ENCODE measurements around the gene CHCHD1. TPM values are rescaled to one million over a fixed set of nuclear protein-coding genes. Genes with fewer than 3 reads are reported as not detected.

CHCHD1 gene
- polyA plus RNA-seq, 3 donors = 15.0 to 85.0 (median 72.3) TPM

DNA sequence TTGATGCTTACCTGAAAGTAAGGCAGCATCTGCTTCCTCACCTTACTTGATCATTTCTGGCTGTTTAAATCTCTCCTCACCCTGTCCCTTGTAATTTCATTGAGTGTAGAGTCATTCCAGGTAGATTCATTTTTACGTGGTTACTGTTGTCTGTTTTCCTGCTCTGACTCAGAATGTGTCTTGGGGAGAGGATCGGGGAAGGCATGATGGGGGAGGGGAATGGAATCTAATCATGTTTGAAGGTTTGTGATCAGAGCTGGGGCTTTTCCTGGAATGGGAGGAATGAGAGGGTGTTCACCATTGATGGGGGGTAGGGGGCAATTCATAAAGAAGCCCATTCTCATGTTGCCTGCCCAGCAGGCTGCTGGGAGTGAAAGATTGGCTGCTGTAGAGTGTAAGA lies 18.9 kb upstream of the CHCHD1 start:
- Histone ChIP-seq H3K4me3 (replicated peaks in 1 of 3; ENCODE audit: low read depth in 2 of 3, low read length in 3 of 3) (no peak overlapping the region), H3K27me3 (ENCODE audit: control insufficient read depth in 2 of 2, insufficient read depth in 2 of 2, low read length in 2 of 2) (no peaks in the 10 kb centered on the region), H3K4me2 (replicated peaks; ENCODE audit: extremely low read depth, low read length, poor library complexity, severe bottlenecking) (no peak overlapping the region), H4K20me1 (ENCODE audit: insufficient read depth, low read length) (peaks cover 49% of the 10 kb centered on the region), H3K27ac (ENCODE audit: low read depth in 1 of 2, low read length in 2 of 2) (no peak overlapping the region), H3K9me3 (replicated peaks in 1 of 2; ENCODE audit: control insufficient read depth in 1 of 2, insufficient read depth in 1 of 2, low read length in 2 of 2) (no peaks in the 10 kb centered on the region), H3K79me2 (ENCODE audit: insufficient read depth, low read length) (peaks cover 26% of the 10 kb centered on the region), H3K9ac (ENCODE audit: insufficient read depth, low read length, poor library complexity, severe bottlenecking) (no peak overlapping the region), H3K36me3 (replicated peaks in 1 of 2; ENCODE audit: control insufficient read depth in 1 of 2, insufficient read depth in 2 of 2, low read length in 2 of 2) (peaks cover 90 to 98% of the 10 kb centered on the region in 2 donors), H2AFZ (ENCODE audit: insufficient read depth, low read depth, low read length, poor library complexity, severe bottlenecking) (no peak overlapping the region), H3K4me1 (ENCODE audit: control insufficient read depth in 1 of 2, insufficient read depth in 2 of 2, low read length in 2 of 2) (peaks cover 3 to 4% of the 10 kb centered on the region in 2 donors)
- intact Hi-C loops (cut with micrococcal nuclease) = no loop called here
- Mint-ChIP-seq H3K27me3 (ENCODE audit: low read depth in 3 of 3) (no peaks in the 10 kb centered on the region), H3K4me3 (no peak overlapping the region), H3K4me1 (peaks cover 5% of the 10 kb centered on the region), H3K36me3 (peaks cover 87 to 98% of the 10 kb centered on the region in 2 donors), H3K9me3 (no peaks in the 10 kb centered on the region), H3K27ac (peak overlapping the region in 2 of 7 donors; percentile 1 to 15)
- TF ChIP-seq, protein P1, sequence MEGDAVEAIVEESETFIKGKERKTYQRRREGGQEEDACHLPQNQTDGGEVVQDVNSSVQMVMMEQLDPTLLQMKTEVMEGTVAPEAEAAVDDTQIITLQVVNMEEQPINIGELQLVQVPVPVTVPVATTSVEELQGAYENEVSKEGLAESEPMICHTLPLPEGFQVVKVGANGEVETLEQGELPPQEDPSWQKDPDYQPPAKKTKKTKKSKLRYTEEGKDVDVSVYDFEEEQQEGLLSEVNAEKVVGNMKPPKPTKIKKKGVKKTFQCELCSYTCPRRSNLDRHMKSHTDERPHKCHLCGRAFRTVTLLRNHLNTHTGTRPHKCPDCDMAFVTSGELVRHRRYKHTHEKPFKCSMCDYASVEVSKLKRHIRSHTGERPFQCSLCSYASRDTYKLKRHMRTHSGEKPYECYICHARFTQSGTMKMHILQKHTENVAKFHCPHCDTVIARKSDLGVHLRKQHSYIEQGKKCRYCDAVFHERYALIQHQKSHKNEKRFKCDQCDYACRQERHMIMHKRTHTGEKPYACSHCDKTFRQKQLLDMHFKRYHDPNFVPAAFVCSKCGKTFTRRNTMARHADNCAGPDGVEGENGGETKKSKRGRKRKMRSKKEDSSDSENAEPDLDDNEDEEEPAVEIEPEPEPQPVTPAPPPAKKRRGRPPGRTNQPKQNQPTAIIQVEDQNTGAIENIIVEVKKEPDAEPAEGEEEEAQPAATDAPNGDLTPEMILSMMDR (IDR thresholded peaks at IDR 0.05) = no peak
- 75% methylated on average over 2 of the region's 2 CpGs for WGBS (ENCODE audit: insufficient coverage)
- DNase-seq = no peak

DNA sequence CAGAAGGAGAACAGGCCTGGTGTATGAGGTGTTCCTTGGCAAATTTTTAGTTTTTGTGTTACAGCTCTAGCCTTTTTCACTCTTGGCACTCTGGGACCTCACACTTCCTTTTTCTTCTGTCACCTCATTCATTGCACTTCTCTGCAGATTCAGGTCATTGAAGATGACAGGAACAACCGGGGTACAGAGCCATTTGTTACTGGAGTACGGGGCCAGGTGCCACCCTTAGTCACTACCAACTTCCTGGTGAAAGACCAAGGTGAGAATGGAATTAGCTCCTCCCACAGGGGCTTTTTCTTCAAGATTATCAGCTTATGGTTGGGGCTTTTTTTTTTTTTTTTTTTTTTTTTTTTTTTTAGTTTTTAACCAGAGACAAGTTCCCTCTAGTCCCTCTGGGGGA lies 18.5 kb upstream of the CHCHD1 start:
- no peak overlapping the region for H3K4me2 ChIP-seq (replicated peaks; ENCODE audit: extremely low read depth, low read length, poor library complexity, severe bottlenecking)
- H3K9me3 ChIP-seq (replicated peaks in 1 of 2; ENCODE audit: control insufficient read depth in 1 of 2, insufficient read depth in 1 of 2, low read length in 2 of 2) = no peaks in the 10 kb centered on the region
- intact Hi-C loops (cut with micrococcal nuclease) = no loop called here
- H3K27ac ChIP-seq (ENCODE audit: low read depth in 1 of 2, low read length in 2 of 2) = no peak overlapping the region
- Mint-ChIP-seq H3K4me1 (peaks cover 9% of the 10 kb centered on the region), H3K36me3 (peaks cover 88 to 98% of the 10 kb centered on the region in 2 donors), H3K27ac (no peak overlapping the region), H3K4me3 (no peak overlapping the region), H3K9me3 (no peaks in the 10 kb centered on the region), H3K27me3 (ENCODE audit: low read depth in 3 of 3) (no peaks in the 10 kb centered on the region)
- H3K27me3 ChIP-seq (ENCODE audit: control insufficient read depth in 2 of 2, insufficient read depth in 2 of 2, low read length in 2 of 2) = no peaks in the 10 kb centered on the region
- WGBS (ENCODE audit: insufficient coverage) = no CpG with 5 or more reads among the region's 2 CpGs
- DNase-seq = no peak
- H3K4me1 ChIP-seq (ENCODE audit: control insufficient read depth in 1 of 2, insufficient read depth in 2 of 2, low read length in 2 of 2) = peaks cover 6 to 7% of the 10 kb centered on the region in 2 donors
- H3K4me3 ChIP-seq (replicated peaks in 1 of 3; ENCODE audit: low read depth in 2 of 3, low read length in 3 of 3) = no peak overlapping the region
- H4K20me1 ChIP-seq (ENCODE audit: insufficient read depth, low read length) = peaks cover 44% of the 10 kb centered on the region
- H3K79me2 ChIP-seq (ENCODE audit: insufficient read depth, low read length) = peaks cover 22% of the 10 kb centered on the region
- no peak overlapping the region for H2AFZ ChIP-seq (ENCODE audit: insufficient read depth, low read depth, low read length, poor library complexity, severe bottlenecking)
- H3K9ac ChIP-seq (ENCODE audit: insufficient read depth, low read length, poor library complexity, severe bottlenecking) = no peak overlapping the region
- peaks cover 90 to 98% of the 10 kb centered on the region in 2 donors for H3K36me3 ChIP-seq (replicated peaks in 1 of 2; ENCODE audit: control insufficient read depth in 1 of 2, insufficient read depth in 2 of 2, low read length in 2 of 2)
- TF ChIP-seq, protein P1 (IDR thresholded peaks at IDR 0.05) = no peak
